ENCODE results near the gene GDPD3.

Gene GDPD3

GRCh38 chr16:30141750-30142149 lies 28.4 kb upstream of the GDPD3 start:
- no peak for TF ChIP-seq ZC3H10 (CRISPR knock-in tag; IDR thresholded peaks at IDR 0.05)
- TF ChIP-seq ZFP3 (CRISPR knock-in tag; IDR thresholded peaks at IDR 0.05) = no peak
- TF ChIP-seq PATZ1 (CRISPR knock-in tag; IDR thresholded peaks at IDR 0.05; ENCODE audit: borderline replicate concordance) = no peak
- TF ChIP-seq ZNF565 (CRISPR knock-in tag; conservative IDR thresholded peaks at IDR 0.05; ENCODE audit: low read depth) = no peak
- no peak for TF ChIP-seq ZNF70 (CRISPR knock-in tag; IDR thresholded peaks at IDR 0.05)
- TF ChIP-seq CREB5 (CRISPR knock-in tag; IDR thresholded peaks at IDR 0.05; ENCODE audit: low read depth) = no peak
- no peak for TF ChIP-seq ISL1 (CRISPR knock-in tag; IDR thresholded peaks at IDR 0.05)
- TF ChIP-seq RARB (CRISPR knock-in tag; IDR thresholded peaks at IDR 0.05) = no peak
- TF ChIP-seq OSR1 (CRISPR knock-in tag; IDR thresholded peaks at IDR 0.05) = no peak
- ATAC-seq = no peak

GRCh38 chr16:30139583-30140481 lies 26.5 kb upstream of the GDPD3 start:
- no peak for TF ChIP-seq GLIS3 (CRISPR knock-in tag; IDR thresholded peaks at IDR 0.05)
- no peak for TF ChIP-seq TSHZ2 (CRISPR knock-in tag; IDR thresholded peaks at IDR 0.05)
- TF ChIP-seq OSR1 (CRISPR knock-in tag; IDR thresholded peaks at IDR 0.05) = no peak
- TF ChIP-seq ZFP30 (CRISPR knock-in tag; IDR thresholded peaks at IDR 0.05) = no peak
- ATAC-seq = no peak

- no peak for ATAC-seq
- no peak for TF ChIP-seq ZC3H10 (CRISPR knock-in tag; IDR thresholded peaks at IDR 0.05)
- TF ChIP-seq BACH2 (CRISPR knock-in tag; IDR thresholded peaks at IDR 0.05; ENCODE audit: borderline replicate concordance) = no peak
- TF ChIP-seq CREB5 (CRISPR knock-in tag; IDR thresholded peaks at IDR 0.05; ENCODE audit: low read depth) = no peak
- no peak for TF ChIP-seq PPARA (CRISPR knock-in tag; IDR thresholded peaks at IDR 0.05; ENCODE audit: borderline replicate concordance)
- no peak for TF ChIP-seq CSRNP3 (CRISPR knock-in tag; IDR thresholded peaks at IDR 0.05)
- no peak for TF ChIP-seq ISL1 (CRISPR knock-in tag; IDR thresholded peaks at IDR 0.05)
- TF ChIP-seq ARNTL (CRISPR knock-in tag; IDR thresholded peaks at IDR 0.05; ENCODE audit: borderline replicate concordance, low read depth) = no peak
- no peak for TF ChIP-seq ZNF70 (CRISPR knock-in tag; IDR thresholded peaks at IDR 0.05)
- TF ChIP-seq POU6F1 (CRISPR knock-in tag; IDR thresholded peaks at IDR 0.05; ENCODE audit: borderline replicate concordance, low read depth) = no peak
Measured at GRCh38 chr16:30137897-30138296, 24.6 kb upstream of the GDPD3 start.

All from SK-N-SH treated with all-trans-retinoic acid at 6 μM for 48 hours (cell line).